NOMO-1 (cell line): ENCODE results near the gene ABCG1.

Experiments
- DNase-seq, 2 experiments: peaks; one replicate each; lab custom pipeline; 2025; ENCODE audit not compliant: unreplicated experiment in 2 of 2; lab: John Stamatoyannopoulos, UW

ABCG1 gene

GRCh38 chr21:42214081-42214750 lies 4.7 kb upstream of the ABCG1 start:
- DNase-seq: no peak

- DNase-seq: no peak
Measured at GRCh38 chr21:42214921-42215320, 4.0 kb upstream of the ABCG1 start.

GRCh38 chr21:42215942-42216725 lies 2.8 kb upstream of the ABCG1 start:
- DNase-seq: no peak

GRCh38 chr21:42216726-42217572 lies 2.0 kb upstream of the ABCG1 start:
- no peak for DNase-seq

GRCh38 chr21:42219606-42220137 lies 732 bp downstream of the ABCG1 start:
- DNase-seq: peak in 1 of 2 experiments; percentile 15

- peak; percentile 8 to 11 for DNase-seq
Measured at GRCh38 chr21:42220138-42220701, 1.3 kb downstream of the ABCG1 start.

- no peak for DNase-seq
Measured at GRCh38 chr21:42221581-42222345, 2.8 kb downstream of the ABCG1 start.

- DNase-seq: no peak
Measured at GRCh38 chr21:42222386-42222785, 3.4 kb downstream of the ABCG1 start.

- DNase-seq: no peak
Measured at GRCh38 chr21:42222821-42223390, 4.0 kb downstream of the ABCG1 start.

GRCh38 chr21:42223826-42224575 lies 5.1 kb downstream of the ABCG1 start:
- no peak for DNase-seq

GRCh38 chr21:42225042-42225441 lies 6.1 kb downstream of the ABCG1 start:
- no peak for DNase-seq

GRCh38 chr21:42225571-42226155 lies 6.7 kb downstream of the ABCG1 start:
- DNase-seq: no peak

GRCh38 chr21:42226626-42227025 lies 7.7 kb downstream of the ABCG1 start:
- DNase-seq: no peak

- DNase-seq: peak; percentile 77 to 84
Measured at GRCh38 chr21:42227909-42228708, 9.2 kb downstream of the ABCG1 start.

- DNase-seq: no peak
Measured at GRCh38 chr21:42228709-42229220, 9.8 kb downstream of the ABCG1 start.

GRCh38 chr21:42229676-42230075 lies 10.7 kb downstream of the ABCG1 start:
- DNase-seq: no peak

GRCh38 chr21:42230178-42230577 lies 11.2 kb downstream of the ABCG1 start:
- no peak for DNase-seq

- DNase-seq: no peak
Measured at GRCh38 chr21:42230636-42231035, 11.7 kb downstream of the ABCG1 start.
